Stimulated activated CD8-positive, alpha-beta memory T cell treated with anti-CD3 and anti-CD28 coated beads, Interleukin-7, amount 100 ng/mL, for 1 hour (primary cell): Measurements from ENCODE around the gene NRG3.

ENCODE experiments used
- DNase-seq, 2 donors: peaks; one replicate each; pipeline ENCODE4 v3.0.0-alpha.2; 2020; ENCODE audit warnings: low read depth in 2 of 2

Gene NRG3

GRCh38 chr10:82565197-82565575 is 690.2 kb downstream of the NRG3 start:
- no peak for DNase-seq

- DNase-seq = no peak
Observed at GRCh38 chr10:82572744-82573143, 697.8 kb downstream of the NRG3 start.

- no peak for DNase-seq
Observed at GRCh38 chr10:82574081-82574480, 699.1 kb downstream of the NRG3 start.

GRCh38 chr10:82575318-82575717 is 700.3 kb downstream of the NRG3 start:
- no peak for DNase-seq

- no peak for DNase-seq
Observed at GRCh38 chr10:82576093-82576492, 701.1 kb downstream of the NRG3 start.

- DNase-seq = no peak
Observed at GRCh38 chr10:82581940-82582339, 706.9 kb downstream of the NRG3 start.

GRCh38 chr10:82591421-82591820 is 716.4 kb downstream of the NRG3 start:
- DNase-seq = no peak

- no peak for DNase-seq
Observed at GRCh38 chr10:82597840-82598239, 722.8 kb downstream of the NRG3 start.

- DNase-seq = no peak
Observed at GRCh38 chr10:82609845-82610244, 734.9 kb downstream of the NRG3 start.

- no peak for DNase-seq
Observed at GRCh38 chr10:82618007-82618406, 743.0 kb downstream of the NRG3 start.

- DNase-seq = no peak
Observed at GRCh38 chr10:82621680-82622079, 746.7 kb downstream of the NRG3 start.

- DNase-seq = no peak
Observed at GRCh38 chr10:82622479-82622878, 747.5 kb downstream of the NRG3 start.

- DNase-seq = no peak
Observed at GRCh38 chr10:82625512-82626189, 750.7 kb downstream of the NRG3 start.

GRCh38 chr10:82628373-82628772 is 753.4 kb downstream of the NRG3 start:
- no peak for DNase-seq

GRCh38 chr10:82643076-82643475 is 768.1 kb downstream of the NRG3 start:
- DNase-seq = no peak

- DNase-seq = no peak
Observed at GRCh38 chr10:82643601-82644000, 768.6 kb downstream of the NRG3 start.

GRCh38 chr10:82645221-82645620 is 770.2 kb downstream of the NRG3 start:
- no peak for DNase-seq

- no peak for DNase-seq
Observed at GRCh38 chr10:82653244-82654155, 778.5 kb downstream of the NRG3 start.

- DNase-seq = no peak
Observed at GRCh38 chr10:82660205-82660604, 785.2 kb downstream of the NRG3 start.

- no peak for DNase-seq
Observed at GRCh38 chr10:82660986-82661385, 786.0 kb downstream of the NRG3 start.

GRCh38 chr10:82661701-82662100 is 786.7 kb downstream of the NRG3 start:
- no peak for DNase-seq

GRCh38 chr10:82668221-82668895 is 793.4 kb downstream of the NRG3 start:
- DNase-seq = no peak

GRCh38 chr10:82674036-82674435 is 799.0 kb downstream of the NRG3 start:
- no peak for DNase-seq
